ENCODE results near the gene BABAM2. TPM values are rescaled to one million over a fixed set of nuclear protein-coding genes. Genes with fewer than 3 reads are reported as not detected.

Gene BABAM2
- total RNA-seq, 1 experiment from 2014 or later, result 27.1 TPM

- no peaks in the 10 kb centered on the region for H3K9me3 ChIP-seq (ENCODE audit: control insufficient read depth, low read depth, low read length)
- no CpG with 5 or more reads among the region's 5 CpGs for WGBS (ENCODE audit: extremely low coverage, insufficient read length, low lambda C conversion rate)
- no peak overlapping the region for H4K91ac ChIP-seq (ENCODE audit: insufficient read length, low read depth, low read length)
- Mint-ChIP-seq H3K36me3 (ENCODE audit: insufficient read depth in 1 of 3, low read depth in 3 of 3) (no peaks in the 10 kb centered on the region), H3K27ac (peak overlapping the region; percentile 2 to 97 (median 4); a peak in 4 of 7 replicates), H3K4me3 (no peak overlapping the region), H3K9me3 (no peaks in the 10 kb centered on the region), H3K4me1 (peaks cover 72 to 87% of the 10 kb centered on the region in 2 experiments), H3K27me3 (ENCODE audit: low read depth) (no peaks in the 10 kb centered on the region)
- TF ChIP-seq, protein P1, sequence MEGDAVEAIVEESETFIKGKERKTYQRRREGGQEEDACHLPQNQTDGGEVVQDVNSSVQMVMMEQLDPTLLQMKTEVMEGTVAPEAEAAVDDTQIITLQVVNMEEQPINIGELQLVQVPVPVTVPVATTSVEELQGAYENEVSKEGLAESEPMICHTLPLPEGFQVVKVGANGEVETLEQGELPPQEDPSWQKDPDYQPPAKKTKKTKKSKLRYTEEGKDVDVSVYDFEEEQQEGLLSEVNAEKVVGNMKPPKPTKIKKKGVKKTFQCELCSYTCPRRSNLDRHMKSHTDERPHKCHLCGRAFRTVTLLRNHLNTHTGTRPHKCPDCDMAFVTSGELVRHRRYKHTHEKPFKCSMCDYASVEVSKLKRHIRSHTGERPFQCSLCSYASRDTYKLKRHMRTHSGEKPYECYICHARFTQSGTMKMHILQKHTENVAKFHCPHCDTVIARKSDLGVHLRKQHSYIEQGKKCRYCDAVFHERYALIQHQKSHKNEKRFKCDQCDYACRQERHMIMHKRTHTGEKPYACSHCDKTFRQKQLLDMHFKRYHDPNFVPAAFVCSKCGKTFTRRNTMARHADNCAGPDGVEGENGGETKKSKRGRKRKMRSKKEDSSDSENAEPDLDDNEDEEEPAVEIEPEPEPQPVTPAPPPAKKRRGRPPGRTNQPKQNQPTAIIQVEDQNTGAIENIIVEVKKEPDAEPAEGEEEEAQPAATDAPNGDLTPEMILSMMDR (conservative IDR thresholded peaks at IDR 0.05), result no peak
- no peak overlapping the region for H4K5ac ChIP-seq (ENCODE audit: insufficient read length, low read depth, low read length)
- H3K9ac ChIP-seq (ENCODE audit: extremely low read depth, insufficient read length, low read length), result no peak overlapping the region
- H3K79me2 ChIP-seq (ENCODE audit: insufficient read depth, low read length), result no peaks in the 10 kb centered on the region
- no peaks in the 10 kb centered on the region for H4K20me1 ChIP-seq (ENCODE audit: control insufficient read depth, insufficient read depth, insufficient read length)
- no peaks in the 10 kb centered on the region; the same call in 1 of the 2 replicates for H3K27me3 ChIP-seq (ENCODE audit: insufficient read depth, low read length)
- H3K4ac ChIP-seq (ENCODE audit: low read depth, low read length), result no peak overlapping the region
- H3K4me2 ChIP-seq (ENCODE audit: insufficient read depth, insufficient read length, low read length), result no peak overlapping the region
- no peak overlapping the region for H2BK120ac ChIP-seq (ENCODE audit: low read depth, low read length, poor library complexity, severe bottlenecking)
- no peak overlapping the region for H3K27ac ChIP-seq (ENCODE audit: insufficient read length, low read depth, low read length)
- H2BK12ac ChIP-seq (ENCODE audit: insufficient read length, low read depth, low read length), result no peak overlapping the region
- no peak overlapping the region for H3K56ac ChIP-seq (ENCODE audit: insufficient read length, low read depth, low read length)
- H2AK5ac ChIP-seq (ENCODE audit: insufficient read length, low read length), result no peak overlapping the region
- no peak overlapping the region for H3K14ac ChIP-seq (ENCODE audit: insufficient read depth, low read length)
- no peaks in the 10 kb centered on the region for H3K23me2 ChIP-seq (ENCODE audit: insufficient read length, low read depth, low read length, poor library complexity, severe bottlenecking)
- no peak overlapping the region for H2AFZ ChIP-seq (ENCODE audit: low read length)
- H3K4me1 ChIP-seq (ENCODE audit: insufficient read depth, low read length), result peaks cover 20% of the 10 kb centered on the region
- no peak overlapping the region for H2BK20ac ChIP-seq (ENCODE audit: low read depth, low read length, poor library complexity, severe bottlenecking)
- H3K79me1 ChIP-seq (ENCODE audit: insufficient read depth, low read depth, low read length, poor library complexity, severe bottlenecking), result no peaks in the 10 kb centered on the region
- no peak for DNase-seq
- no peak overlapping the region for H4K8ac ChIP-seq (replicated peaks; ENCODE audit: insufficient read length, low read depth, low read length)
- H2BK15ac ChIP-seq (ENCODE audit: low read depth, low read length), result no peak overlapping the region
- H3K23ac ChIP-seq (ENCODE audit: insufficient read length, low read depth, low read length), result no peak overlapping the region
- no peak overlapping the region for H3T11ph ChIP-seq (ENCODE audit: low read length)
- no peak overlapping the region for H3K18ac ChIP-seq (ENCODE audit: insufficient read length, low read depth, low read length)
- no peak overlapping the region for H2BK5ac ChIP-seq (ENCODE audit: insufficient read length, low read length)
Measured at GRCh38 chr2:28322051-28322450, 431.5 kb downstream of the BABAM2 start.

Data from H9 (cell line).